Endodermal cell (in vitro differentiated cells): Measurements from ENCODE around the gene COL4A5. TPM values are rescaled to one million over a fixed set of nuclear protein-coding genes. Genes with fewer than 3 reads are reported as not detected.

Experiments
- DNase-seq: peaks from one replicate; pipeline ENCODE4 v3.0.0-alpha.2; 2017
- H3K27ac ChIP-seq: 2 replicates; pipeline ENCODE4 v1.5.1; 2013; ENCODE audit warnings: mild to moderate bottlenecking, low read depth, low read length, moderate library complexity
- H3K27me3 ChIP-seq: 2 replicates; pipeline ENCODE4 v1.6.1; 2013; ENCODE audit warnings: mild to moderate bottlenecking, low read length, moderate library complexity; ENCODE audit not compliant: insufficient read depth, control insufficient read depth, poor library complexity, severe bottlenecking
- H3K36me3 ChIP-seq: 2 replicates; pipeline ENCODE4 v1.7.0; 2013; ENCODE audit warnings: mild to moderate bottlenecking, low read length, moderate library complexity; ENCODE audit not compliant: control insufficient read depth, insufficient read depth
- H3K4me1 ChIP-seq: one replicate; pipeline ENCODE4 v1.7.0; 2013; ENCODE audit warnings: low read length; ENCODE audit not compliant: control insufficient read depth, insufficient read depth
- H3K4me3 ChIP-seq: 2 replicates; pipeline ENCODE4 v1.5.1; 2013; ENCODE audit warnings: mild to moderate bottlenecking, low read length, moderate library complexity
- H3K9ac ChIP-seq: 2 replicates; pipeline ENCODE4 v1.6.1; 2013; ENCODE audit warnings: mild to moderate bottlenecking, low read length, moderate library complexity; ENCODE audit not compliant: poor library complexity, severe bottlenecking; ENCODE audit errors: extremely low read depth
- H3K9me3 ChIP-seq: 2 replicates; pipeline ENCODE4 v1.6.1; 2013; ENCODE audit warnings: mild to moderate bottlenecking, low read length, moderate library complexity; ENCODE audit not compliant: control insufficient read depth
- H3K27ac Mint-ChIP-seq: 2 replicates; pipeline ENCODE4 v1.8.0; 2020; ENCODE audit warnings: mixed read lengths
- H3K27me3 Mint-ChIP-seq: 2 replicates; pipeline ENCODE4 v1.8.0; 2021; ENCODE audit warnings: mild to moderate bottlenecking, mixed read lengths; ENCODE audit not compliant: insufficient read depth
- H3K36me3 Mint-ChIP-seq: 2 replicates; pipeline ENCODE4 v1.8.0; 2020; ENCODE audit warnings: low read depth, mixed read lengths
- H3K4me1 Mint-ChIP-seq: 2 replicates; pipeline ENCODE4 v1.8.0; 2020; ENCODE audit warnings: mixed read lengths
- H3K4me3 Mint-ChIP-seq: 2 replicates; pipeline ENCODE4 v1.8.0; 2020; ENCODE audit warnings: mild to moderate bottlenecking, moderate library complexity, mixed read lengths
- H3K9me3 Mint-ChIP-seq: 2 replicates; pipeline ENCODE4 v1.8.0; 2020; ENCODE audit warnings: mild to moderate bottlenecking, mixed read lengths
- WGBS, 2 experiments: methylation state at CpG; one replicate each; pipeline versions ENCODE4 v1.1.5 to v1.1.7; 2013; ENCODE audit warnings: missing lambda C conversion rate in 2 of 2, mixed read lengths in 1 of 2; ENCODE audit not compliant: insufficient coverage in 1 of 2, insufficient read length in 1 of 2; 5-methylcytosine and 5-hydroxymethylcytosine counted together
- total RNA-seq, 2 donors: library from RNA; stranded (reverse); fragmentation: NEBNext Ultra II Directional in 1 of 2; extraction: Animal tissue kit (Norgen Biotek cat#: 25700) in 1 of 2; gene quantifications; 2 replicates in 1 of 2; 3 replicates in 1 of 2; pipeline ENCODE4 v1.2.1, GENCODE V29; 2021
- TF ChIP-seq, protein P1 (sequence below): fragments of 200-600 bp; sonication (generic); conservative IDR thresholded peaks from 2 replicates; pipeline ENCODE4 v1.5.0; 2021; ENCODE audit warnings: antibody characterized with exemption, mild to moderate bottlenecking

COL4A5 gene
- total RNA-seq, 2 donors from 2014 or later = 212 to 365 TPM

DNA sequence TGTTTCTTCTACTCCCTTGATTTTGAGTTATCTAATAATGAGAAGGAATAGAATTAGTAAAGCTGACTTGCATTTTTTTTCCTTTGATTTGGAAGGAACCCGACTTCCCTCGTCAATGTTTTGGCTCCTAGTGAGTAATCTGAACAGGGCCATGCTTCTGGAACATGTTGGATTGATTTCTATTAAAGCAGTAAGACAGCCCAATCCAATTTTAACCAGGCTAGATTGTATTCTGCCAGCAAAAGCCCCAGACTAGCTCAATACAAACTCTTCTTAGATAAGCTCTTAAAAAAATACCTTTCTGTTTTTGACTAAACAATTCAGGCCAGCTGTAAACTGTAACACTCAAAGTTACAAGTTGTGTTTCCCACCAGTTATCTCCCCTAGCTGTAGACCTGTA lies 170.5 kb downstream of the COL4A5 start:
- H3K9ac ChIP-seq = no peak overlapping the region
- no peak overlapping the region for H3K27ac ChIP-seq
- Mint-ChIP-seq H3K27me3 (no peaks in the 10 kb centered on the region), H3K9me3 (no peaks in the 10 kb centered on the region), H3K4me1 (no peaks in the 10 kb centered on the region), H3K36me3 (peaks cover 69% of the 10 kb centered on the region), H3K4me3 (no peak overlapping the region), H3K27ac (no peak overlapping the region)
- DNase-seq = no peak
- no peaks in the 10 kb centered on the region for H3K4me1 ChIP-seq
- peaks cover 44% of the 10 kb centered on the region for H3K36me3 ChIP-seq
- TF ChIP-seq, protein P1, sequence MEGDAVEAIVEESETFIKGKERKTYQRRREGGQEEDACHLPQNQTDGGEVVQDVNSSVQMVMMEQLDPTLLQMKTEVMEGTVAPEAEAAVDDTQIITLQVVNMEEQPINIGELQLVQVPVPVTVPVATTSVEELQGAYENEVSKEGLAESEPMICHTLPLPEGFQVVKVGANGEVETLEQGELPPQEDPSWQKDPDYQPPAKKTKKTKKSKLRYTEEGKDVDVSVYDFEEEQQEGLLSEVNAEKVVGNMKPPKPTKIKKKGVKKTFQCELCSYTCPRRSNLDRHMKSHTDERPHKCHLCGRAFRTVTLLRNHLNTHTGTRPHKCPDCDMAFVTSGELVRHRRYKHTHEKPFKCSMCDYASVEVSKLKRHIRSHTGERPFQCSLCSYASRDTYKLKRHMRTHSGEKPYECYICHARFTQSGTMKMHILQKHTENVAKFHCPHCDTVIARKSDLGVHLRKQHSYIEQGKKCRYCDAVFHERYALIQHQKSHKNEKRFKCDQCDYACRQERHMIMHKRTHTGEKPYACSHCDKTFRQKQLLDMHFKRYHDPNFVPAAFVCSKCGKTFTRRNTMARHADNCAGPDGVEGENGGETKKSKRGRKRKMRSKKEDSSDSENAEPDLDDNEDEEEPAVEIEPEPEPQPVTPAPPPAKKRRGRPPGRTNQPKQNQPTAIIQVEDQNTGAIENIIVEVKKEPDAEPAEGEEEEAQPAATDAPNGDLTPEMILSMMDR = no peak
- no peaks in the 10 kb centered on the region for H3K9me3 ChIP-seq
- no peaks in the 10 kb centered on the region for H3K27me3 ChIP-seq
- WGBS, 2 experiments = 89% methylated on average over 2 of the region's 2 CpGs; no CpG with 5 or more reads in 1 of the 2 experiments
- no peak overlapping the region for H3K4me3 ChIP-seq

GRCh38 chrX:108614616-108615015 lies 175.0 kb downstream of the COL4A5 start:
- Histone ChIP-seq H3K9ac (no peak overlapping the region), H3K4me3 (no peak overlapping the region), H3K27ac (no peak overlapping the region), H3K4me1 (no peaks in the 10 kb centered on the region), H3K9me3 (no peaks in the 10 kb centered on the region), H3K36me3 (peaks cover 45% of the 10 kb centered on the region), H3K27me3 (no peaks in the 10 kb centered on the region)
- H3K27ac Mint-ChIP-seq = no peak overlapping the region
- H3K4me3 Mint-ChIP-seq = no peak overlapping the region
- peaks cover 50% of the 10 kb centered on the region for H3K36me3 Mint-ChIP-seq
- TF ChIP-seq, protein P1 = no peak
- H3K4me1 Mint-ChIP-seq = no peaks in the 10 kb centered on the region
- H3K27me3 Mint-ChIP-seq = no peaks in the 10 kb centered on the region
- H3K9me3 Mint-ChIP-seq = no peaks in the 10 kb centered on the region
- DNase-seq = no peak

DNA sequence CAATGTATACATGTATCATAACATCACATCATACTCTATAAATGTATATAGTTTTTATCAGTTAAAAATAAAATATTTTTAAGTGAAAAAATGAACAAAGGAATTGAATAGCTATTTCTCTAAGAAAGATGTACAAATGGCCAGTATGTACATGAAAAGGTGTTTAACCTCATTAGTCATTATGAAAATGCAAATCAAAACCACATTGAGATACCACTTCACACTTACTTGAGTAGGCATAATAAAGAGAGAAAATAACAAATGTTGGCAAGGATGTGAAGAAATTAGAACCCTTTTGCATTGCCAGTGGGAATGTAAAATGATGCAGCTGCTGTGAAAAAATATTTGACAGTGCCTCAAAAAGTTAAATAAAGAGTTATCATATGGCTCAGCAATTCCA lies 201.2 kb downstream of the COL4A5 start:
- DNase-seq = no peak
- Histone ChIP-seq H3K36me3 (peaks cover 31% of the 10 kb centered on the region), H3K27me3 (no peaks in the 10 kb centered on the region), H3K4me1 (no peaks in the 10 kb centered on the region), H3K9me3 (peaks cover 42% of the 10 kb centered on the region), H3K27ac (no peak overlapping the region), H3K9ac (no peak overlapping the region), H3K4me3 (no peak overlapping the region)
- Mint-ChIP-seq H3K27me3 (no peaks in the 10 kb centered on the region), H3K9me3 (peaks cover 93% of the 10 kb centered on the region), H3K4me3 (no peak overlapping the region), H3K4me1 (no peaks in the 10 kb centered on the region), H3K27ac (no peak overlapping the region), H3K36me3 (peaks cover 86% of the 10 kb centered on the region)
- TF ChIP-seq, protein P1 = no peak
